HEK293 (cell line): ENCODE data around the gene TMEM174.

ENCODE experiments used
- KLF16 ChIP-seq: fragments of 450-650 bp; formaldehyde crosslinking; IDR thresholded peaks from 2 replicates; pipeline ENCODE4 v1.5.1; 2017; ENCODE audit warnings: missing biosample characterization, missing genetic modification characterization
- TRIM28 ChIP-seq: IDR thresholded peaks from 2 replicates; pipeline ENCODE4 v1.6.1; 2011; ENCODE audit warnings: low read length, control low read depth, borderline replicate concordance
- ZBTB21 ChIP-seq: fragments of 450-650 bp; formaldehyde crosslinking; IDR thresholded peaks from 2 replicates; pipeline ENCODE4 v1.5.1; 2017; ENCODE audit warnings: missing biosample characterization, missing genetic modification characterization
- ZNF274 ChIP-seq, 2 experiments: fragments of 200-500 bp in 1 of 2; fragments of 450-650 bp in 1 of 2; sonication (Bioruptor generic) in 1 of 2; formaldehyde crosslinking in 1 of 2; IDR thresholded peaks; 2 replicates each; pipeline versions ENCODE4 v1.5.1 to v1.6.1; 2014 to 2016; ENCODE audit warnings: borderline replicate concordance in 1 of 2, inconsistent platforms in 1 of 2, low read length in 1 of 2, missing biosample characterization in 1 of 2, missing genetic modification characterization in 1 of 2
- ZNF354C ChIP-seq: fragments of 450-650 bp; formaldehyde crosslinking; IDR thresholded peaks from 2 replicates; pipeline ENCODE4 v1.5.1; 2016; ENCODE audit warnings: missing biosample characterization, missing genetic modification characterization, low read depth, borderline replicate concordance
- ZNF548 ChIP-seq: fragments of 450-650 bp; formaldehyde crosslinking; IDR thresholded peaks from 2 replicates; pipeline ENCODE4 v1.5.1; 2016; ENCODE audit warnings: missing biosample characterization, missing genetic modification characterization
- ZNF664 ChIP-seq: fragments of 450-650 bp; formaldehyde crosslinking; IDR thresholded peaks from 2 replicates; pipeline ENCODE4 v1.5.1; 2016; ENCODE audit warnings: missing biosample characterization, missing genetic modification characterization
- ZNF776 ChIP-seq: fragments of 450-650 bp; formaldehyde crosslinking; IDR thresholded peaks from 2 replicates; pipeline ENCODE4 v1.5.0; 2017; ENCODE audit warnings: missing biosample characterization, missing genetic modification characterization, borderline replicate concordance
- TF ChIP-seq, protein P1 (sequence below): fragments of 450-650 bp; formaldehyde crosslinking; IDR thresholded peaks from 2 replicates; pipeline ENCODE4 v1.5.1; 2016; ENCODE audit warnings: missing biosample characterization, missing genetic modification characterization
- TF ChIP-seq, protein P2 (sequence below): sonication (generic); formaldehyde crosslinking; IDR thresholded peaks from 2 replicates; pipeline ENCODE4 v1.8.1; 2022; ENCODE audit warnings: mild to moderate bottlenecking, moderate library complexity, missing genetic modification reagents

DNA sequence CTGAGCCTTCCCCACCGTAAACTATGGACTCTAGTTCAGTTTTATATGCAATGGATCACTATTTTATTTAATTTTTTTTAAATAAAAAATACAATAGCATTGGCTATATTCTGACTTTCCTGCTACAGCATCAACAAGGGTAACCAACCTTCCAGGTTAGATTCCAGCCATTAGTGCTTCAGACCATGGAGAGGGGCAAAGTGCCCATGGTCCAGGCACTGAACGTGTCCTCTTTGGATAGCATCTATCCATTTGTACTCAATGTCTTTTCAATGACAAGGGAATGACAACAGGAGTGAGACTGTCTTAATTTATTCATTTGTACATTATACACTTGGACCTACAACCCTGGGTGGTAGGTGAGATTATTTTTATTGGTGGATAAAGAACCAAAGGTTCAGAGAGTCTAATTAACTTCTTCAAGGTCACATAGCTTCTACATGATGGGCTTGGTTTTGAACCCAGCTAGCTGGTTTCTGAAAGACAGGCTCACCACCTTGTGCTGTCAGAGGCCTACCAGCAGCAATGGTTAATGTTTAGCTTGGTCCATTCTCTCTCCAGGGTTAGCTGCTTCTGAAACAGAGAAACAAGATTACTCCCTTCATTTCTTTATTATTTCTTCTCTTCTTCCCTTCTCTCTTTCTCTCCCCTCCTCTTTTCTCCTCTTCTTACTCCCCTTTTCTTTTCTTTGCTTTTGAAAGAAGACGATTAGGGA, 41.1 kb upstream of the TMEM174 start:
- TF ChIP-seq, protein P1, sequence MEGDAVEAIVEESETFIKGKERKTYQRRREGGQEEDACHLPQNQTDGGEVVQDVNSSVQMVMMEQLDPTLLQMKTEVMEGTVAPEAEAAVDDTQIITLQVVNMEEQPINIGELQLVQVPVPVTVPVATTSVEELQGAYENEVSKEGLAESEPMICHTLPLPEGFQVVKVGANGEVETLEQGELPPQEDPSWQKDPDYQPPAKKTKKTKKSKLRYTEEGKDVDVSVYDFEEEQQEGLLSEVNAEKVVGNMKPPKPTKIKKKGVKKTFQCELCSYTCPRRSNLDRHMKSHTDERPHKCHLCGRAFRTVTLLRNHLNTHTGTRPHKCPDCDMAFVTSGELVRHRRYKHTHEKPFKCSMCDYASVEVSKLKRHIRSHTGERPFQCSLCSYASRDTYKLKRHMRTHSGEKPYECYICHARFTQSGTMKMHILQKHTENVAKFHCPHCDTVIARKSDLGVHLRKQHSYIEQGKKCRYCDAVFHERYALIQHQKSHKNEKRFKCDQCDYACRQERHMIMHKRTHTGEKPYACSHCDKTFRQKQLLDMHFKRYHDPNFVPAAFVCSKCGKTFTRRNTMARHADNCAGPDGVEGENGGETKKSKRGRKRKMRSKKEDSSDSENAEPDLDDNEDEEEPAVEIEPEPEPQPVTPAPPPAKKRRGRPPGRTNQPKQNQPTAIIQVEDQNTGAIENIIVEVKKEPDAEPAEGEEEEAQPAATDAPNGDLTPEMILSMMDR (tag by site-specific recombination): no peak
- TF ChIP-seq ZNF354C (tag by site-specific recombination): no peak
- no peak for TF ChIP-seq ZNF274 (IDR thresholded peaks at IDR 0.05; ENCODE audit: low read length)
- TF ChIP-seq ZNF274 (tag by site-specific recombination; IDR thresholded peaks at IDR 0.05; ENCODE audit: borderline replicate concordance): no peak
- TF ChIP-seq KLF16 (tag by site-specific recombination): no peak
- TF ChIP-seq ZNF548 (tag by site-specific recombination): no peak
- TF ChIP-seq, protein P2, sequence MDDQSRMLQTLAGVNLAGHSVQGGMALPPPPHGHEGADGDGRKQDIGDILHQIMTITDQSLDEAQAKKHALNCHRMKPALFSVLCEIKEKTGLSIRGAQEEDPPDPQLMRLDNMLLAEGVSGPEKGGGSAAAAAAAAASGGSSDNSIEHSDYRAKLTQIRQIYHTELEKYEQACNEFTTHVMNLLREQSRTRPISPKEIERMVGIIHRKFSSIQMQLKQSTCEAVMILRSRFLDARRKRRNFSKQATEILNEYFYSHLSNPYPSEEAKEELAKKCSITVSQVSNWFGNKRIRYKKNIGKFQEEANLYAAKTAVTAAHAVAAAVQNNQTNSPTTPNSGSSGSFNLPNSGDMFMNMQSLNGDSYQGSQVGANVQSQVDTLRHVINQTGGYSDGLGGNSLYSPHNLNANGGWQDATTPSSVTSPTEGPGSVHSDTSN (CRISPR knock-in tag): no peak
- TF ChIP-seq TRIM28: no peak
- no peak for TF ChIP-seq ZNF664 (tag by site-specific recombination)
- TF ChIP-seq ZNF776: no peak
- no peak for TF ChIP-seq ZBTB21
